ENCODE results near the gene CCNI2.
A peak's percentile ranks its signal among the peaks of the same experiment; 100 is the strongest.

CCNI2 gene

DNA sequence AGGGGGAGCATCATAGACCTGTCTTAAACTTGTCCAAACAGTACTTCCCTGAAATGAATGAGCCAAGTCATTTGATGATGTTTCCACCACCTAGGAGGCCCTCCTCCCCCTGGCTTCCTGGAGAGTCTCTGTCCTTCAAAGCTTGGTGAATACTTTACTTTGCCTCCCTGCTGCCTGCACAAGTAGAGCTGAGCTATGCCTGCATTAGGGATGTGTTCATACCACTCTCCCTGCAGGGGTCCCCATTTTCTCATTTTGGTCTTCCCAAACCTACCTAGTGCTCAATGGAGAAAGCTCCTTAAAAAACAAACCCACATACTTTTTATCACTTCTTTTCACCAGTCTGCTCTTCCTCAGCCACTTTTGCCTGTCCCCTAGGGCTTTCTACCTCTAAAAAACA lies 7.7 kb downstream of the CCNI2 start:
- DNase-seq (ENCODE audit: low spot score), result no peak
- Mint-ChIP-seq H3K36me3 (ENCODE audit: low read depth) (peaks cover 15% of the 10 kb centered on the region), H3K4me1 (ENCODE audit: low read depth) (peaks cover 21% of the 10 kb centered on the region), H3K27me3 (ENCODE audit: low read depth) (peaks cover 2% of the 10 kb centered on the region), H3K4me3 (no peak overlapping the region), H3K9me3 (no peaks in the 10 kb centered on the region), H3K27ac (no peak overlapping the region)

DNA sequence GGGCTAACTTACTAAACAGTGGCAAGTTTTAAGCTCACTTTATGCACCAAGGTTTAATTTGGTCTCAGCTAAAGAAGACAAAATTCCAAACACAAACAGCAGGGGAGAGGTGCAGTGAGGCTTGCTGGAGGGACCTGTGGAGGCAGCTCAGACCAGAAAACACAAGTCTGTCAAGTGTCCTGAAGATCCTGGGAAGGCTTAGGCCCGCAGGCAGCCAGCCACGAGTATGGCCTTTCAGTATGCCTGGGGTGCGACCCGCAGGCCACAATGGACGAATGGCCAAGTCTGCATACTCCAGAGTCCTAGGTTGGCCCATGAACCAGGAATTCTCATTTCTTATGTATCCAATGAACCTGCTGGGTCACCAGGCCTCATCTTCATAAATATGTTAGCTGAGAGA lies 9.3 kb downstream of the CCNI2 start:
- Mint-ChIP-seq H3K27me3 (ENCODE audit: low read depth) (no peaks in the 10 kb centered on the region), H3K36me3 (ENCODE audit: low read depth) (peaks cover 12% of the 10 kb centered on the region), H3K27ac (no peak overlapping the region), H3K4me1 (ENCODE audit: low read depth) (peaks cover 8% of the 10 kb centered on the region), H3K9me3 (no peaks in the 10 kb centered on the region), H3K4me3 (no peak overlapping the region)
- no peak for DNase-seq (ENCODE audit: low spot score)

DNA sequence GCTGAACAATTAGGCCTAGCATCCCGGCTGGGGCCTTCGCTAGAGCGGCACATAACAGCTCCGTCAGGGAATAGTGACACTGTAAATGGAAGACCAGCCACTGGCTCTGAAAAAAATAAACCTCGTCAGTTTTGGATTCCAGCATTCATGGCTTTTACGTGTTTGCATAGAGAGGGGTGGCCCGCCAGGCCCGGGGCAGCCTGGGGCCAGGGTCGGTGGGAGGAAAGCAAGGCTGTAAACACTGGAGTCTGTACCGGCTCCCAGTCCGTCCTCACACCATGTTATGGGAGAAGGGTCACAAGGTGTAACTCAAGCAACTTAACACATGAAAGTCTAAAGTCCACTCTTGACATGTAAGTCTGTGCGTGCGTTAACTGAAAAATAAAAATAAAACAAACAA lies 11.2 kb downstream of the CCNI2 start:
- Mint-ChIP-seq H3K4me1 (ENCODE audit: low read depth) (peaks cover 7% of the 10 kb centered on the region), H3K4me3 (no peak overlapping the region), H3K27me3 (ENCODE audit: low read depth) (no peaks in the 10 kb centered on the region), H3K36me3 (ENCODE audit: low read depth) (peaks cover 13% of the 10 kb centered on the region), H3K27ac (no peak overlapping the region), H3K9me3 (no peaks in the 10 kb centered on the region)
- no peak for DNase-seq (ENCODE audit: low spot score)

DNA sequence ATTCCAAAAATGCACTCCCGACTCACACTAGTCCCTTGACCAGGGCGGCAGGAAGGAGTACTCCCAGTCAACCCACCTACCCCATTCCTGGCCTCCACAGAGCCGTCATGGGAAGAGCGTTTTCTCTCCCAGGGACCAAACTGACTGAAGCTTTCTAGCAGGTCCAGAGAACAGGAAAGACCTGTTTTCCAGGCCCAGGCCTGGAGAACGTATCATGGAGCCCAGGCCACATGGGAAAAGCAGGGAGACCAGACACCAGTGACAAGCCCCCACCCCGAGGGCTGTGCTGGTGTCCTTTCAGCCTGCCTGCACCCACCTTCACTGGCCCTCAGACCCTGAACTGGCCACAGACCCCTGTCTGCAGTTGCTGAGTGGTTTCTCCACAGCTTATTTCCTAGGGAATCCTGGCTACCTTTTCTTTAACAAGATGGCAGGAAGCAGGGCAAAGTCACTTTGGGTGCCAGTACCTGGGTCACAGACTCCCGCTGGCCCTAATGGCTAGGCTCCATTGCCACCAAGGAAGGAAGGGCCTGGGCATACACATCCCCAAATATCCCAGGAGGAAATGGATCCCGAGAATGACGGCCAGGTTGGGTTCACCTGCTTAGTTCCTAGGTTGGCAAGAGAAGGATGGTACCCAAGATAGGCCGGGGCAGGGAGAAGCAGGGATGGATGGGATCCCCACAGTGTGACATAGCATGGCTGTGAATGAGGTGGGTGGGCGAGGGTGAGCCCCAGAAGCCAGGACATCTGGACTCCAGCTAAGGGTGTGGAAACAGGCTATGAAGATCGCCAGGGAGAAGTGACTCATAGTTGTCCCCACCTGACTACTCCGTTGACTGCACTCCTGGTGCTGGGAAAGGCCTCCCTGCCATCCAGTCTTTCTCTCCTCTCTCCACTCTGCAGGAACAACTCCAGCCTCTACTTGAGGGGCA lies 12.2 kb downstream of the CCNI2 start:
- H3K27me3 Mint-ChIP-seq (ENCODE audit: low read depth), result no peaks in the 10 kb centered on the region
- H3K4me1 Mint-ChIP-seq (ENCODE audit: low read depth), result peaks cover 2% of the 10 kb centered on the region
- no peak overlapping the region for H3K27ac Mint-ChIP-seq
- H3K36me3 Mint-ChIP-seq (ENCODE audit: low read depth), result peaks cover 14% of the 10 kb centered on the region
- DNase-seq (ENCODE audit: low spot score), result no peak
- no peaks in the 10 kb centered on the region for H3K9me3 Mint-ChIP-seq
- H3K4me3 Mint-ChIP-seq, result no peak overlapping the region

DNA sequence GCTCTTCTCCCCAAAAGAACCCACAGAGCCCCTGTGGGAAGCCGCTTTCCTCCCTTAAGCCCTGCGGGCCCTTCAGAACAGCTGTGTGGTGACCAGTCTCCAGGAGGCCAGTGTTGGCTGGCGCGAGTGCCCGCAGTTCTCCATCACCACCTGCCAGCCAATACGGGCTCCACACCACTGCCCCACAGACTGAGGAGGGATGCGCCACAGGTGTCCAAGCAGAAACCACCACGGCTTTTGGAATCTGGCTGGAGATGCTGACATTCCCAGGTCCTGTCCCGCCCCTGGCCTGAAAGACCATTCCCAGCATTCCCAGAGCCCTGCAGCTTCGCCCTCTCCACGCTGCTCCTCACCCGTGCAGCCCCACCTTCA lies 12.8 kb downstream of the CCNI2 start:
- peaks cover 14% of the 10 kb centered on the region for H3K36me3 Mint-ChIP-seq (ENCODE audit: low read depth)
- H3K4me1 Mint-ChIP-seq (ENCODE audit: low read depth), result no peaks in the 10 kb centered on the region
- no peak overlapping the region for H3K27ac Mint-ChIP-seq
- H3K4me3 Mint-ChIP-seq, result no peak overlapping the region
- no peaks in the 10 kb centered on the region for H3K9me3 Mint-ChIP-seq
- no peak for DNase-seq (ENCODE audit: low spot score)
- H3K27me3 Mint-ChIP-seq (ENCODE audit: low read depth), result no peaks in the 10 kb centered on the region

DNA sequence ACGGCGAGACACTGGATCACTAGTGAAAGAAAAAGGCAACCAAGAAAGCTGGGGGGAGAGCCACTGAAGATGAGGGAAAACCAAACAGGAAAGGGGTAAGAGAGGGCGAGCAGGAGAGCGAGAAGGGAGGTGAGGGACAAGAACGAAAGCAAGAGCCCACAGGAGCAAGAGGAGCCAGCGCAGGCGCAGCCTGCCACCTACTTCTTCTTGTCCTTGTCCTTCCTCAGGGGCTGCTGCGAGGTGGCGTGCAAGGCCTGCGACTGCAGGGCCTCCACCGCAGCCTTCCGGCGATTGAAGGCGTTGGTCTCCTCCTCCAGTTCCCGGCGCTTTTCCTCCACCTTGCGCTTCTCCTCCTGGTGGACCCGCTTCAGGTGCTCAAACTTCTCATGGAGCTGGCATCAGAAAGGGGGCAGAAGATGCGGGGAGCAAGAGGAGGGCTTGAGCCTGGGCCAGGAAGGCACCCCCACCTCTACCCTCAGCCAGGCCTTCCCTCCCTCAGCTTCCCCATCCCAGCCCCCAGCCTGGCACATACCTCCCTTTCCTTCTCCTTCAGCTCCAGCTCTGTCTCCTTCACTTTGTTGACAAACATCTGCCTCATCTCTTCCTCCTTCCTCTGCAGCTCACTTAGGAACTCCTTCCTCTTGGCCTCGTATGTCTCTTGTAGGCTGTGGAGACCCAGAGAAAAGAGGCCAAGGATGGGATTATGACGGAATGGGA lies 13.5 kb downstream of the CCNI2 start:
- Mint-ChIP-seq H3K36me3 (ENCODE audit: low read depth) (peaks cover 14% of the 10 kb centered on the region), H3K27me3 (ENCODE audit: low read depth) (no peaks in the 10 kb centered on the region), H3K9me3 (no peaks in the 10 kb centered on the region), H3K4me1 (ENCODE audit: low read depth) (no peaks in the 10 kb centered on the region), H3K4me3 (no peak overlapping the region), H3K27ac (peak overlapping the region; percentile 70)
- DNase-seq (ENCODE audit: low spot score), result no peak

DNA sequence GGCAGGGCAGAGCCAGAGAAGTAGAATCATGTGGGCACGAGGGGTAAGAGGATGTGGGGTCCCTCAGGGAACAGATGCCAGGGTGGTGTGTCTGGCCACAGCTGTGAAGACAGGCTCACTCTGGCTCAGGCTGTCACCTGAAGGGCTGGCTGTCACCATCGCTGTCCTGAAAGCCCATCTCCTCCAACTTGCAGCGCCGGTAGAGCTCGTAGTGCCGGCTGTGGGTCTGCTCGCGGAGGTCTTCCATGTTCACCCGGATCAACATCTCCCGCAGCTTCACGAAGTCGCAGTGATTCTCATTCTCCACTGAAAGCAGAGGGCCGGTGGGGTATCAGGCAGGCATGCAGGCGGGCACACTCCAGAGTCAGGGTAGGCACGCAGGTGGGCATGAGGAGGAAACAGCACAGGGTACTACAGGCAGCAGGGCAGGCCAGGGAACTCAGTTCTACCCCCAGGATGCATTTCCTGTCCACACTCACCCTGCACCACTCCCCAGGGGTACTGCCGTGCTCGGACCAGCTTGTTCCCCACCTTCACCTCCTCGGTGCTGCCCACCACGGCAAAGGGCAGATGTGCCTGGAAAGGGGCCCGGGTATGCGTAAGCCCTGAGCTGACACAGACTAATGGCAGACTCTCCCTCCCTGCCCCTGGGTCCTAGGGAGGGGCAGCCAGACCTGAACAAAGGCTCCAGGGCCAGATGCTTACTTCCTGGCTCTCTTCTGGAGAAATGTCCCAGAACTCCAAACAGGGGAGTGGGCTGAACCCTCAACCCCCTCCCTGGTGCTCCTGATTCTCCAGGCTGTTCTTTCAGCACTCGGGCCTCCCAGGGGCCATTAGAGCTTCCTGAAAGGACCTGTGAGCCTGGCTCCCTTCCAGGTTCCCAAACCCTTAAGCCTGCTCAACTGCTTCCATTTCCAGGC lies 14.4 kb downstream of the CCNI2 start:
- Mint-ChIP-seq H3K27ac (no peak overlapping the region), H3K4me3 (no peak overlapping the region), H3K27me3 (ENCODE audit: low read depth) (no peaks in the 10 kb centered on the region), H3K36me3 (ENCODE audit: low read depth) (peaks cover 14% of the 10 kb centered on the region), H3K9me3 (no peaks in the 10 kb centered on the region), H3K4me1 (ENCODE audit: low read depth) (no peaks in the 10 kb centered on the region)
- no peak for DNase-seq (ENCODE audit: low spot score)

DNA sequence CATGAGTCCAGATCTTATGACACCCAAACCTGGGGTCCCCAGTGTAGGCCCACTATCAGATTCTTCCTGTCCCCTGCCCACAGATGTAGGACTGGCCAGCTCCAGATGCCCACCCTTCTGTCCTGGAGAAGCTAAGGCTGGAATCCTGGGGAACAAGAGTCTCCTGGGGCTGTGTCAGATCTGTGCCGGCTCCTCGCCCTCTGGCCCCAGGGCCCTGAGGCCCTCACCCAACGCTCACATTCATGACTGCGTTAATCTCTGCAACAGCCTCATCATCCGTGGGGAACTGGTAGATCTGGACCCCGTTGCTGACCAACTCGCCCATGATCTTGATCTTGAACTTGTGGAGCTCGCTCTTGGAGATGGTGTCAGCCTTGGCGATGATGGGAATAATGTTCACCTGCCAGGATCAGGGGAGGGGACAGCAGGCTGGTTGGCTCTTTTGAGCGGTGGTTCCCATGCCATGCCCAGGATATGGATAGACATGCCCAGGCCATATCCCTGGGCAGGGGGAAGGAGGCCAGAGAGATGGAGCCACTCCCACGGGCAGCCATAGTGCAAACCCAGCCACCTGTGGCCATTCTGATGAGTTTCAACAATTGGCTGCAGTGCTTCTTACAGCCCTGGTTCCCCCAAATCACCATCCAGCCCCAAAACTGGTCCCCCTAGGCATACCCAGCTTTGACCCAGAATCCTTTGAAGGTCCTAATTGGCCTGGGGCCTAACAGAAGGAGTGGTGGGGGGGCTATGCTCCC lies 15.2 kb downstream of the CCNI2 start:
- peaks cover 14% of the 10 kb centered on the region for H3K36me3 Mint-ChIP-seq (ENCODE audit: low read depth)
- no peak overlapping the region for H3K4me3 Mint-ChIP-seq
- no peaks in the 10 kb centered on the region for H3K4me1 Mint-ChIP-seq (ENCODE audit: low read depth)
- no peaks in the 10 kb centered on the region for H3K9me3 Mint-ChIP-seq
- no peak for DNase-seq (ENCODE audit: low spot score)
- no peak overlapping the region for H3K27ac Mint-ChIP-seq
- H3K27me3 Mint-ChIP-seq (ENCODE audit: low read depth), result no peaks in the 10 kb centered on the region

DNA sequence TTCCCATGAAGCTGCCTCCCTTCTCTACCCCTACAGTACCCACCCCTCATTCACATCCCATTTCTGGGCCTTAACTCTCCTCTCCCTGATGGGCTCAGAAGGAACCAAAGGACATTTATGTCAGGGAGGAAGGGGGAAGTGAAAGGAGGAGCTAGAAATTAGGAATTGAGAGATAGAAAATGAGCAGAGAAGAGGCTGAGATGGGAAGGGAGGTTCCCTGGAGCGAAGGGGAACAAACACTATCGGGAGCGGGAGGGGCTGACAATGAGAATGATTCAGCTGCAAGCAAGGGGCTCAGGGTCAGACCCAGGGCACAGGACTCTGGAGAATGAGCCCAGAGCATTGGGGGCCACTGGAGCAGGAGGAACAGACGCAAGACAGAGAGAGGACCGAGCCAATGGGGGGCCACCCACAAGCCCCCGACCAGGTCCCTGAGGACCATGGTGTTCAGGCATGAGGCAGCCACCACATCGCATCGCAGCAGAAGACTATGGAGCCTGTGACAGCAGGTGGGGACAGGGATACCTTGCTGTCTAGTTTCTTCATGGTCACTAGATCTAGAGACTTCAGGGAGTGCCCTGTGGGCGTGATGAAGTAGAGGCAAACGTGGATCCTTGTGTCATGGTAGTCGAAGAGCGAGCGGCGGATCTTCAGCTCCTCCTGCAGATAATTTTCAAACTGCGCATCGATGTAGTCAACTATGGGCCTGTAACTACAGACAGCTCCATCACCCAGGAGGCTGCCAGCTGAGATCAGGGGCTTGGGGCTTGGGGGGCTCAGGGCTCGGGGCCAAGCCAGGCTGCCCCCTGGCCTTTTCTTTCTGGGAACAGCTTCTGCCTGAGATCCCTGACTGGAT lies 16.2 kb downstream of the CCNI2 start:
- Mint-ChIP-seq H3K27ac (no peak overlapping the region), H3K4me3 (no peak overlapping the region), H3K4me1 (ENCODE audit: low read depth) (no peaks in the 10 kb centered on the region), H3K9me3 (no peaks in the 10 kb centered on the region), H3K27me3 (ENCODE audit: low read depth) (no peaks in the 10 kb centered on the region), H3K36me3 (ENCODE audit: low read depth) (peaks cover 14% of the 10 kb centered on the region)
- DNase-seq (ENCODE audit: low spot score), result no peak

DNA sequence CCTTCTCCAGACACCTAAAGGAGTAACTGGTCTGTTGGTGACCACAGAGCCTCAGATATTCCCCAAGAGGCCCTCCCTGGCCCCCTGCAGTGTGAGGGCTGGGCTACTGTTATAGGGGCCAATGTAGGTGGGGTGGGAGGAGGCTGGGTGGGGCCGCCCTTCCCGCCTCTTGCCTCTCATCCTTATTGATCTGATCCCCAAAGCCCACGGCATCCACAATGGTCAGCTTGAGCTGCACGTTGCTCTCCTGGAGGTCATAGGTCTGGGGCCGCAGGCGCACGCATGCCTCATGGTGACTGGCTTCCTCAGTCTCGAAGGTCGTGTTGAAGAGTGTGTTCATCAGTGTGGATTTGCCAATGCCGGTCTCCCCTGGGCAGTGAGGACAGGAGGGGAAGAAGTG lies 16.8 kb downstream of the CCNI2 start:
- DNase-seq (ENCODE audit: low spot score), result no peak
- H3K36me3 Mint-ChIP-seq (ENCODE audit: low read depth), result peaks cover 12% of the 10 kb centered on the region
- H3K27ac Mint-ChIP-seq, result no peak overlapping the region
- no peaks in the 10 kb centered on the region for H3K27me3 Mint-ChIP-seq (ENCODE audit: low read depth)
- no peaks in the 10 kb centered on the region for H3K9me3 Mint-ChIP-seq
- H3K4me1 Mint-ChIP-seq (ENCODE audit: low read depth), result no peaks in the 10 kb centered on the region
- H3K4me3 Mint-ChIP-seq, result no peak overlapping the region

DNA sequence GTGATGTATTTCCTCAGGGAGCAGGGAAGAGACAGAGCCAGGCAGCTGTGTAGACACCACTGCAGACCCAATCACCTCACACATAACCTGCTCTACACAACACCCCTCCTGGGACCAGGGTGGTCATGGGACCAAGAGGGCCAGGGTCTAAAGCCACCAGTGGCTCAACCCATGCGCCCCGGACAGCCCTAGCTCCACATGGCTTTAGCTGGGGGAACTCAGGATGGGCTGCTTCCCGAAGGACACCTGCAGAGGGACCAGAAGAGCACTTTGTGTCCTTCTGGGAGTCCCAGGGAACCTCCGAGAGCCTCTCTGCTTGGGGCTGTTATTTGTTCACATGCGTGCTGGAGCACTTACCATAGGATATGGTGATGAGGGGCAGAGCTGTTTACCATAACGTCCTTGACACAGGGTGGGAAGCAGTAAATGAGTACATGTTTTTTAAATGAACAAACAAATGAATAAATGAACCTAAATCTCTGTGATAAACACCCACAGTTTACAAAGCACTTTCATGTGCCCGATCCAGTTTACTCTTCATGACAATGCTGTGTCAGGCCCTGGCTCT lies 17.5 kb downstream of the CCNI2 start:
- DNase-seq (ENCODE audit: low spot score), result no peak
- Mint-ChIP-seq H3K27me3 (ENCODE audit: low read depth) (no peaks in the 10 kb centered on the region), H3K4me3 (no peak overlapping the region), H3K36me3 (ENCODE audit: low read depth) (peaks cover 12% of the 10 kb centered on the region), H3K4me1 (ENCODE audit: low read depth) (no peaks in the 10 kb centered on the region), H3K9me3 (no peaks in the 10 kb centered on the region), H3K27ac (no peak overlapping the region)

DNA sequence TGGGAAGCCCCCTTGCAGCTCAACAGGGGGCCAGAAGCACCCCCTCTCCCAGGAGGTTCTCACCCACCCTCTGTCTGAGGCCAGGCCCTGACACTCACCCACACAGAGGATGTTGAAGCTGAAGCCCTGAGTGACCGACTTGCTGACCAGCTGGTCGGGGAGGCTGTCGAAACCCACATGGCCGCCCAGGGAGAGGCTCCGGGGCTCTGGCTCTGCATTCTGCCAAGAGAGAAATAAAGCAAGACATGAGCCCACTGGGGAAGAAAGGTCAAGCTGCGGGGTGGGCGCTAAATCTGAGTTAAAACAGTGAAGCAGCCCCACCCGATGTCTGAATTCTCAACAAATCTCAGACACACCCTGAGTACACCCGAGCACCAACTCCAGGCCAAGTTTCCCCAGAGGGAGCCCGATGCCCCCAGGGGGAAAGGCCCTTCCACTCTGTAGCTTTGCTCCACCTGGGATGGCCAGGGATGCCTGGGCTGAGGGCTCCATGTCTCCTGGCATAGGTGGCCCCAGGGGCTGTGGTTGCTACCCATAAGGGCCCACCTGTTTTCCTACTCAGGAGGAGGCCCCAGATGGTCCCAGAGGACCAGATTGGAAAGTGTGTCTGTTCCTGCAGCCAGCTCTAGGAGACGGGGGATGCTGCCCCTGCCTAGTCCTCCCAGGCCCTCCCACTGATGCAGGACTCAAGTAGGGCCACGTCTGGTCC lies 18.2 kb downstream of the CCNI2 start:
- H3K9me3 Mint-ChIP-seq, result no peaks in the 10 kb centered on the region
- H3K4me3 Mint-ChIP-seq, result no peak overlapping the region
- H3K4me1 Mint-ChIP-seq (ENCODE audit: low read depth), result no peaks in the 10 kb centered on the region
- H3K27me3 Mint-ChIP-seq (ENCODE audit: low read depth), result no peaks in the 10 kb centered on the region
- DNase-seq (ENCODE audit: low spot score), result no peak
- H3K36me3 Mint-ChIP-seq (ENCODE audit: low read depth), result peaks cover 11% of the 10 kb centered on the region
- no peak overlapping the region for H3K27ac Mint-ChIP-seq
